Cardiac muscle cell (in vitro differentiated cells and primary cell): ENCODE results near the gene FGF4. TPM values are rescaled to one million over a fixed set of nuclear protein-coding genes. Genes with fewer than 3 reads are reported as not detected.

Source experiments
- DNase-seq, 2 donors: peaks; one replicate each; pipeline versions ENCODE4 v3.0.0 to v3.0.0-alpha.2; 2010 to 2017; ENCODE audit warnings: low read depth in 1 of 2, low spot score in 1 of 2
- H3K27ac ChIP-seq: fragments of 200-600 bp; sonication (generic); 2 replicates; pipeline ENCODE4 v1.5.1; 2016
- H3K27me3 ChIP-seq: fragments of 200-600 bp; sonication (generic); 2 replicates; pipeline ENCODE4 v1.6.0; 2016; ENCODE audit warnings: control low read depth
- H3K36me3 ChIP-seq: fragments of 200-600 bp; sonication (generic); 2 replicates; pipeline ENCODE4 v1.5.1; 2016; ENCODE audit warnings: control low read depth
- H3K4me1 ChIP-seq: fragments of 200-600 bp; sonication (generic); 2 replicates; pipeline ENCODE4 v1.8.1; 2017; ENCODE audit warnings: low read depth, mild to moderate bottlenecking, mixed run types
- H3K4me3 ChIP-seq: fragments of 200-600 bp; sonication (generic); 2 replicates; pipeline ENCODE4 v1.5.1; 2016; ENCODE audit warnings: mild to moderate bottlenecking
- H3K9me3 ChIP-seq: fragments of 200-600 bp; sonication (generic); 2 replicates; pipeline ENCODE4 v1.5.1; 2017; ENCODE audit warnings: low read depth, mild to moderate bottlenecking, control low read depth
- CTCF ChIP-seq: IDR thresholded peaks from 2 replicates; pipeline ENCODE4 v1.5.1; 2012; ENCODE audit warnings: low read depth, mild to moderate bottlenecking, low read length
- polyA plus RNA-seq: library from polyadenylated mRNA; unstranded; fragments of >200 nt; fragmentation: Nextera tagmentation; extraction: Ambion mirVana; gene quantifications from 2 replicates; pipeline ENCODE4 v1.2.1, GENCODE V29; 2016
- total RNA-seq: library from RNA; depleted of rRNA; stranded (reverse); fragments of >200 nt; gene quantifications from 2 replicates; pipeline ENCODE4 v1.2.3, GENCODE V29; 2016

The FGF4 gene
- total RNA-seq: not detected in 2 replicates
- not detected in 2 replicates for polyA plus RNA-seq

- H3K27me3 ChIP-seq: peaks cover 78% of the 10 kb centered on the region
- no peaks in the 10 kb centered on the region for H3K4me1 ChIP-seq
- peak within 1 kb of the TSS; percentile 13 for H3K4me3 ChIP-seq
- no peaks in the 10 kb centered on the region for H3K36me3 ChIP-seq
- no peak within 1 kb of the TSS for H3K27ac ChIP-seq
- no peaks in the 10 kb centered on the region for H3K9me3 ChIP-seq
- DNase-seq: peak in 1 of 2 donors; percentile 37
- TF ChIP-seq CTCF: no peak
Measured at GRCh38 chr11:69775163-69775755, at the start of gene FGF4. TSS of gene FGF4 (minus strand) at chr11:69775341. CDS start at chr11:69775084, 257 bp downstream.

GRCh38 chr11:69823641-69824265 lies 48.6 kb upstream of the FGF4 start:
- Histone ChIP-seq H3K27me3 (peaks cover 34% of the 10 kb centered on the region), H3K9me3 (no peaks in the 10 kb centered on the region), H3K4me3 (no peak overlapping the region), H3K36me3 (no peaks in the 10 kb centered on the region), H3K27ac (no peak overlapping the region), H3K4me1 (peaks cover 22% of the 10 kb centered on the region)
- DNase-seq: peak in 1 of 2 donors; percentile 60
- TF ChIP-seq CTCF: no peak

GRCh38 chr11:69822676-69823494 lies 47.7 kb upstream of the FGF4 start:
- peaks cover 42% of the 10 kb centered on the region for H3K27me3 ChIP-seq
- TF ChIP-seq CTCF: no peak

GRCh38 chr11:69821511-69822040 lies 46.4 kb upstream of the FGF4 start:
- H3K36me3 ChIP-seq: no peaks in the 10 kb centered on the region
- DNase-seq: no peak
- H3K27me3 ChIP-seq: peaks cover 56% of the 10 kb centered on the region
- no peaks in the 10 kb centered on the region for H3K9me3 ChIP-seq
- no peak overlapping the region for H3K4me3 ChIP-seq
- no peak overlapping the region for H3K27ac ChIP-seq
- TF ChIP-seq CTCF: no peak
- peaks cover 18% of the 10 kb centered on the region for H3K4me1 ChIP-seq

More at GRCh38 chr11:69822676-69823494, 47.7 kb upstream of the FGF4 start:
- H3K36me3 ChIP-seq: no peaks in the 10 kb centered on the region
- no peak overlapping the region for H3K27ac ChIP-seq
- peaks cover 13% of the 10 kb centered on the region for H3K4me1 ChIP-seq
- no peak overlapping the region for H3K4me3 ChIP-seq
- DNase-seq: no peak
- no peaks in the 10 kb centered on the region for H3K9me3 ChIP-seq

GRCh38 chr11:69820441-69820840 lies 45.3 kb upstream of the FGF4 start:
- DNase-seq: no peak
- Histone ChIP-seq H3K9me3 (no peaks in the 10 kb centered on the region), H3K27ac (no peak overlapping the region), H3K27me3 (peaks cover 67% of the 10 kb centered on the region), H3K4me1 (peaks cover 13% of the 10 kb centered on the region), H3K36me3 (no peaks in the 10 kb centered on the region), H3K4me3 (no peak overlapping the region)
- no peak for TF ChIP-seq CTCF
